Stimulated activated CD8-positive, alpha-beta memory T cell treated with anti-CD3 and anti-CD28 coated beads, Interleukin-4, amount 100 ng/mL, for 4 hours (primary cell): Measurements from ENCODE around the gene RIPK4.
"Not testable (repeated sequence)": the region's sequence is repeated elsewhere in the genome, so short reads cannot be mapped to it uniquely, and the experiment has no call there.

Source experiments
- DNase-seq, 2 donors: peaks; one replicate each; pipeline ENCODE4 v3.0.0-alpha.2; 2020; ENCODE audit warnings: low read depth in 2 of 2, low spot score in 1 of 2

RIPK4 gene

DNA sequence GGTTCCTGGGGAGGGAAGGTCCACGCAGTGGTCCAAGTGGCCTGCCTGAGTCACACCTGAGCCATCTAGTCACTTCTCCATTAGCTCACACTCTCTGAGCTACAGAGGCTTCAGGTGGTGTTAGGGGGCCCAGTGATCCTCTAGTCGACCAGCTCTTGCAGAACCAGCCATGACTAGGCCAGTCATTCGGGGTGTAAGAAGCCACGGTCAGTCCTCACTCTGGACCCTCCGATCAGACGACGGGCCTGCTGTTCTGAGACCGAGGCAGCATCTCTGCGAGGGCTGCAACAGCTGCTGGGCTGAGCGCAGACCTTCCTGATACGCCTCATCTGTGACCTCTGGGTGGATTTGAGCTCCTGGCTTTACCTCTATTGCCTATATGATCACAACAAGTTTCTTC is 68.8 kb downstream of the RIPK4 start:
- DNase-seq = no peak

DNA sequence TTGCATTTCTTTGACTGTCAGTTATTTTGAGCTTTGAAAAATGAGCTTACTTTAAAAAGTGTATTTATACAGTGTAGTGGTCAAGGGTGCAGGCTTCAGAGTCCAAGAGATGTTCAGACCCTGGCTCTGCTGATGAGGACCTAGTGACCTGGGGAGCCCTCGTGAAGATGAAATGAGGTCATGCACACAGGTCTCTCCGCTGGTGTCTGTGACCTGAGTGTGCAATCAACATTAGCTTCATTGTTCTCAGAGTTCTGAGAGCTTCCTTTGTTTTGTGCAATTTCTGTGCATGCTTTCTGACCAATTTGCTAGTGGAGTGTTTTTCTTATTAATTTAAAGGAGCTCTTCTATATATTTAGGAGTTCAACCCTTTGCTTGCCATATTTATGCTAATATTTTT is 71.3 kb downstream of the RIPK4 start:
- no peak for DNase-seq

DNA sequence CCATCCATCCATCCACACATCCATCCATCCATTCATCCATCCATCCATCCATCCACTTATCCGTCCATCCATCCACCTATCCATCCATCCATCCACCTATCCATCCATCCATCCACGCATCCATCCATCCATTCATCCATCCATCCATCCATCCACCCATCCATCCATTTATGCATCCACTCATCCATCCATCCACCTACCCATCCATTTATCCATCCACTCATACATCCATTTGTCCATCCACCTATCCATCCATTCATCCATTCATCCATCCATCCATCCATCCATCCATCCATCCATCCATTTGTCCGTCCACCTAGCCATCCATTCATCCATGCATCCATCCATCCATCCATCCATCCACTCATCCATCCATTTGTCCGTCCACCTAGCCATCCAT is 72.8 kb downstream of the RIPK4 start:
- not testable (repeated sequence) for DNase-seq

DNA sequence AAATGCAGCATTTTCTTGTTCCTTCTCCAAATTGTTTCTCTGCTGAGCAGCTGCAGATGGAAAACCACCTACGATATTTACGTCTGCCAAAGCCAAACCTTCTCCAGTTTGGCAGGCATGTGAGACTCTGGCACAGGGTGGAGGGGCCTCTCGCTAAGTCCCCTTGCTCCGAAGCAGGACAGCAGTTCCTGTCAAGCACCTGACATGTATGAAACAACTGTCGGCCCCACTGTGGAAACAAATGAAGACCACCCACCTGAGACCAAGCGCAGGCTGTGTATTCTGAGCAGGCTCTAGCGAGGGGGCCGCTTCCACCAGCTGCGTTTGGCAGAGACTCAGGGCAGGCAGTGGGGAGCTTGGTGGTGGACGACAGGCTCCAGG is 74.7 kb downstream of the RIPK4 start:
- DNase-seq = no peak

DNA sequence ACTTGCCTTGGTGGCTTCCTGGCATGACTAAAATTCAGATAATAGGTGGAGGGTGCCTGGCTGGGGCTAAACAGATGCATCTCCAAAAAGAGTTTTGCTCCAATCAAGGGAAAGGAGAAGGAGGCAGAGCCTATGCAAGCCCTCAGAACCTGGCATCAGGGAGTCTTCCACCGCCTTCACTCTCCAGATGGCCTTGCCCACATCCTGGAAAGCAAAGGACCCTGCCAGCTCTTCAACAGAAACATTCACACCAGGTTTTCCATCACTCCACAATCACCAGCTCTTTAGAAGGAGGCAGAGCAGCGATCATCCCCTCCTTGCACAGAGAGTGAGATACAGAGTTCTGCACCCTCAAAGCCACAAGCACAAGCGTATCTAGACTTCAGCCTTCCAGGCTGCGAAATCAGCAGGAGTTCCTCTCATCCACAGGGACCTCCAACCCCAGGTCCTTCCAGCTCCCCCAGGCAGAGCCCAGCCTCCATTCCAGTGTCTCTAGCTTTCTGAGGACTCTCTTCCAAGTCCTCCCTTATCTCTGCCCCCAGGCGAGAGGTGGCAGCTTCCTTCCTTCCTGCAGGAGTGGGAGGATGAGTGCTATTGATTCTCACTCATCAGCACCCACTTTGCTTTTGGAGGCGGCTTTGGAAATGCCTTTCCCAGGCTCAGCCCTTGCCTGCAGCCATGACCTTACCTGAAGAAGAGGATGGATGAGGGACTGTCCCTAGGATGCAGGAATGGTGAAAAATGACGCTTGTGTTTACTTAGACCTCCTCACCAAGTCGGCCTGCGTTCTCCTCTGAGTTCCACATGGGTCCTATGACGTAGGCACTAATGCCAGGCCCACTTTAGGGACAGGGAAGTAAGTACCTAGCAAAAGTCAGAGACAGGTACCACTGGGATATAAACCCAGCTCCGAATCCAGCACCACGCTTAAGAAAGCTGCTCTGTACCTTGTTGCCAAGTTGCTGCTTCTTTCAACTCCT is 75.4 kb downstream of the RIPK4 start:
- DNase-seq = no peak
